Glomerular visceral epithelial cell (primary cell): ENCODE measurements around the gene FARP1.
A peak's percentile ranks its signal among the peaks of the same experiment; 100 is the strongest.
"Not testable (repeated sequence)": the region's sequence is repeated elsewhere in the genome, so short reads cannot be mapped to it uniquely, and the experiment has no call there.

Source experiments
- DNase-seq: peaks from one replicate; pipeline ENCODE4 v3.0.0-alpha.2; 2016; ENCODE audit errors: extremely low spot score

Gene FARP1

DNA sequence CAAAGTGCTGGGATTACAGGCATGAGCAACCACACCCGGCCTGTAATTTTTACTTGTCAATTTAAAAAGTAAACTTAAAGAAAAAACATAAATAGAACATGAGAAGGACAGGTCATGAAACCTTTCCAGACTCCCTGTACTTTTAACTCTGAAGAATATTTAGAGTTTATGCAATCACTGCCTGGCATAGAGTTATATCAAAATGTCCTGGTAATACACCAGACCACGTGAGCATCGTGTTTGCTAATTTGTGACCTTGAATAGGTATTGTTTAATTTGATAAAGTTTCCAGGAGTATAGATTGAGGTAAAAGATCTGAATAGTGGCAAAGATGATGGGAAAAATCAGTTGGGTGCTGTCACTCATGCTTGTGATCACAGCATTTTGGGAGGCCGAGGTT, 115.3 kb downstream of the FARP1 start:
- no peak for DNase-seq

DNA sequence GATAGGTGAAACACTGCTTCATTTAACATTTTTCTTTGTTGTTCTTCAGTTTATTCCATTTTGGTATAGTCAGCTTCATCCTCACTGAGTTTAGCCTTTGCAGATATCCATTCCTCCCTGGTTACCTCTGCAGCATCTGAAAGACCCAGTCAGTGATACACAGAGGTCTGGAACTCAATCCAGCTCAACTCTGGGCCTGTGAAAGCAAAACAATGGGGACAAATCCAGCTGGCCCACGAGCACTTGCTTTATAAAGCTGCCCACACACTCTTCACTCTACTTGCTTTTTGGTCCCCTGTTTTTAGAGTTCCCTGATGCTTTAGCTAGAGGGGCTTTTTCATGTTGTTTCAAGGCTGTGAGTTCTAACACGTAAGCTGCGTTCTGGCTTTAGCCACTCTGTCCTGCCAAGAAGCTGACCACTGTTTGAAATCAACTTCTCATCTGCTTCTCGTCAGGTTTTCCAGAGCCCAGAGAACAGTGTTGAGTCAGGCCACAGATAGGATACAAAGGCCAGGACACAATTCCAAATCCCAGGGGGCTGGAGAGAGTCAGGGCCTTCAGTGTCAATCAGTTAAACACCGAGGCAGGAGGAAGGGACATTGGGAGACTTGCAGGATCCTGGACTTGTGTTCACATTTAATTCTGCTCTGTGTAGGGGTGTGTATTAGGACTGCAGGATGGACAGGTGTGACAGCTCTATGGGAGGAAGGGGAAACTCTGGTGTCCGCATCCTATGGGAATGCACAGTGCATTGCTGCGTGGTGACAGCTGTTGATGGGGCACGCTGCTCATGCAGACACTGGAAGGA, 117.7 kb downstream of the FARP1 start:
- no peak for DNase-seq

DNA sequence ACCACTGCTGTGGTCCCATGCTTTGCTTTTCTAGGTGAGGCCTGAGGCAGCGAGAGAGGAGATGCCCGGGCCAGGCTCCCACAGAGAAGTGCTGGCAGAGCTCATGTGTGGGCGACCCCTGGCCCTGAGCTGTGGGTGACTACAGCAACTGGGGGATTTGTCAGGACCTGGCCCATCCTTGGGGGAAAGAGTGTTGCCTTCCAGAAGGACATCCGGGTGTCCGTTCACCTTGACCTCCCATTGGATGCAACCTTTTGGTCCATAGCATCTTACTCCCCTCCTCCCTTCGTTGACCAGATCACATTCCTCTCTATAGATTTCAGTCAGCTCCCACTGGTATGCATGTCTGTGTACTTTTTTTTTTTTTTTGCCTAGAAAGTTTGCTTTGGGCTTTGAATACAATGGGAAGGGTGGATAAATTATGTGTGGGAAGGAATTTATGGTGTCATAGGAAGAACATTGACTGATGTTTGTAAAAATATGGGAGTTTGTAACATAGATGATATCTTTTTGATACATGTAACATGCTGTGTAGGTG, 118.3 kb downstream of the FARP1 start:
- no peak for DNase-seq

DNA sequence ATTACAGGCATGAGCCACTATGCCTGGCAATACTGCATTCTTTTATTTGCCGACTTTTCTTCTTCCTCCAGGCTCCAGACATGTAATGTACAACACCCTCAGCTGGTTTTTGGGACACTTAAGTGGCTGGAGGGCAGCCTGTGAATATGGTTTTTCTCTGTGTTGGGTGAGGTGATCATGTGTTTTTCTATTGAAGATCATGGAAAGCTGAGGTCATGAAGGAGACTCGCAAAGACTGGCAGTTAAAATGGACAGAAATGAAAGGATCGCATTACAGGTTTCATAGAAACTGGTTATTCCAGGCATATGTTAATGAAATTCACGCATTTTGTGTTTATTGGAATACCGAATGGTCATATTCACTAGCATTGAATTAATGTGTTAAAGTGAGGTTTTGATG, 119.4 kb downstream of the FARP1 start:
- no peak for DNase-seq

DNA sequence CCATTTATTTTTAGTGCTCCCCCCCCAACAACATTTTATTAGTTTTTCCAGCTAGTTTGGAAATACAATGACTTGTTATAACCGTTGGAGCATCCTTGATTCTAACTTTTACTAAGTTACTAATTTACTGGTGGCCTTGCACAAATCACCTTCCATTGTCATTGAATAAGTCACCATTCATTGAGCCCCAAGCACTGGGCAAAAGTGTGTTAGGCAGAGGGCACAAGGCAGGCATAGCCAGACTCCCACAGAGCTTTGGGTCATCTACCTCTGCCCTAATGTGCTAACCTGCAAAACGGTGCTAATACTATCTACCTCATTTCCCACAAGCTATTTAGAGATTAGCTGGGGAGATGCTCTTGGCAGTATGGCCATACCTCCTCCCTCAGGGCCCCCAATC, 120.9 kb downstream of the FARP1 start:
- no peak for DNase-seq

DNA sequence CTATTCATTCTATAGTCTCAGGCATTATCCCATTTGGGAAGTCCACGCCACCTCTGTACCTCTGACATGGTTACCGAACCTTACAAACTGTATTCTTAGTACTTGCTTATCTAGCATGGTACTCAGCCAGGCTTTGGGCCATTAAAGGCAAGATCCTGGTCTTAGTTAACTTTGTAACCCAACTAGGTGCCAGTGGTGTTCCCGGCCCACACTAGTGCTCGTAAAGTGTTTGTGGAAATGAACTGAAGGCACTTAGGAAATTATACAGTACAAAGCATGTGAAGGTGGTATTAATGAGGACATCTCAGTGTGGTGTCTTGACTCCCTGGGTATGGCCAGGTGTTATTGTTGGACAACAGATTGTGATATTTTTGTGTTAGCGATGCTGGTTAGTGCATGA, 122.0 kb downstream of the FARP1 start:
- no peak for DNase-seq

DNA sequence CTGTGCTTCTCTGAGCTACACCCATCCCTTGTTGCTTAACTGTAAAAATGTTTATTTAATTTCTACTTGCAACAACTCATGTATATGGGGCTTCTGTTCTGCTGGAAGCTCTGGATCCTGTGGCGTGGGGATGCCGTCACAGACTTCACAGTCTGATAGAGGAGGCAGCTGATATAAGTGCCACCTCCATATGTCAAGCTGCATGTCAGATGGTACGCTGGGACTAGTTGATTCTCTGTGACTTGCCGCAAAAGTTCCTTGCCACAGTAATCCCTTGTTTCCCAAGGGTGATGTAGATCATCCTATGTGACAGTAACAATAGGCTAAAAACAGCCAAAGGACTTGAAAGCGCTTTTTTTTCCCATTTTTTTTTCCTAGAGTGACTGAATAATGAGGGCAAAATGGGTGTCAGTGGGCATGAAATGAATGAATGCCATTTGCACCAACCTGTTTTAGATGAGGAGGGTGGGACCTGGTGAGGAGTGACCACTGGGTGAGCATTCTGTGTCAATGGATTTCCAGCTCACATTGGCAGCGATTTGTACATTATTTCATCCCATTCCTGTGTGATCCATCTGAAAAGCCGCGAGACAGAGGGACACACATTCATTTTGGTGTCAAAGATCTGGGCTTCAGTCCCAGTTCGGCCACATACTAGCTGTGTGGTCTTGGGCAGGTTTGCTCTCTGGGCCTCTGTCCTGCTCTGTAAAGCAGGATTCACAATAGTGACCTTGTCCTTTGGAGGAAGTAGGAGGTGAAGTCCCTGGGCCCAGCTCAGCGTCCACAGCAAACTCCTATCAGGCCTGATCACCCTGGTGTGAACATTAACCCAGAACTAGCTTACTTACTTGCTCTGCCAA, 123.0 kb downstream of the FARP1 start:
- peak; percentile 81 for DNase-seq

DNA sequence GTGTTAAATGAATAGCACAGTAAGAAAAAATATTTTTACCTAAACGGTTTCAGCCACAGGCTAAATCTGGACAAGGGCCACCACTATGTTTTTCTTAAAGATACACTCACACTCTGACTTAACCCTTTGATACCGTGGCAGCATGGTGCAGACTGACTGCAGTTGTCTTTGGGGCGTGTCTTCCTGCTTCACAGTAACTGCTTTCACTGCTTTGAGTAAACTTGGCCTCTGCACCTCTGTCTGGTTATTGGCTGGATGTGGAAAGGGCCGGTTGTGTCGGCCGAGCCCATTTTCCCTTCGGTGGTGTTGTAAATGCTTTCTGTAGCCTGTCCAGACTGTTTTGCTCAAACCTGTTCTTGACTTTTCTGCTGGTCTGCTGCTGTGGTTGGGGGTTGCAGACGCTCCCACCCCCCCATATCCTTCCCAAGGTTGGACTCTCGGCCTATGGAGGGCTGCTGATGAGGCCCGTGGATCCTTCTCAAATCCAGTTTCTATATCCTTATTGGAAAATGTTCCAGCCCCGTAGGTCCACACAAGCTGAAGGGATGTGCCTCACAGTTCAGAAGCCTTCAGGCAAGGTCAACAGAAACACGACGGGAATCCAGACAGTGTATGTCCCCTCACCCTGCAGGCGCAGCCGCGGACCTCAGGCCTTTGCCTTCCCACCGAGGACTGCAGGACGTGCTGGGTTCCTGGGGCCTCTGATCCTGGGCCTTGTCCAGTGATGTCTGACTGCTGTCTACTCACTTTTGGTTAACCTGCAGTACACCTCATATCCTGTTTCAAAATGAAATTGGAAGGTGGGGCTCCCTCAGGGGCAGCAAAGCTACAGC, 124.4 kb downstream of the FARP1 start:
- DNase-seq: peak; percentile 59

DNA sequence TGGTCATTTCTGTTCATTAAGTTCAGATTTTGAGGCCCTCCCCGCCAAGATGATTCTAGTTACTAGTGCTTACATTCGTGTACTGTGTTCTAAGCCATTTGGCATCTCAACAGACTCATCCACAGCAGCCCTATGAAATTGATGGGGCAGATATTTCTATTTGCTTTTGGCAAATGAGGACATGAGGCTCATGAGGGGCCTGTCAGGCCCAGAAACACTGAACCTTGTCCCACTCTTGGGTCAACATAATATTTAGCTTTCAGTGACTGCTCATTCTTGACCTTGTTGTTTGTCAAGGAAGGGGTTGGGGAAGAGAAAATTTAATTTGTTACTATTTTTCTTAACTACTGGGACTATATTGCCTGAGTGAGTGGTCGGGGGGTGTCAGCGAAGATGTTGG, 126.5 kb downstream of the FARP1 start:
- no peak for DNase-seq

DNA sequence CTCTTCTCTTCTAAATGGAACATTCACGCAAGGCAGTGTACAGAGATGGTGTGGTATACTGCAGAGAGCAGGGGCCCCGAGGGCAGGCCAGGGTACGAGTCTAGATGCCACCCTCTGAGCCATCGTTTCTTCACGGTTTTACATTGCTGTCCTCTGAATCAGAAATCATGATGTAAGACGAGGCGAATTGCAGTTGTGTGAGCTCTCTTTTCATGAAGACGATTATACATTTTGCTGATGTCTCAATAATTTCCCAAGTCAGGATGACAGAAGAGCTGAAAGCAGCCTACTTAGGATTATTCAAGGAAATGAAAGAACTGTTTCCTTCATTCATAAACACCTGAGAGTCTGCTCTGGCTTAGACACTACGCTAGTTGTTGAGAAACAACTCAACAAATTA, 127.9 kb downstream of the FARP1 start:
- no peak for DNase-seq

DNA sequence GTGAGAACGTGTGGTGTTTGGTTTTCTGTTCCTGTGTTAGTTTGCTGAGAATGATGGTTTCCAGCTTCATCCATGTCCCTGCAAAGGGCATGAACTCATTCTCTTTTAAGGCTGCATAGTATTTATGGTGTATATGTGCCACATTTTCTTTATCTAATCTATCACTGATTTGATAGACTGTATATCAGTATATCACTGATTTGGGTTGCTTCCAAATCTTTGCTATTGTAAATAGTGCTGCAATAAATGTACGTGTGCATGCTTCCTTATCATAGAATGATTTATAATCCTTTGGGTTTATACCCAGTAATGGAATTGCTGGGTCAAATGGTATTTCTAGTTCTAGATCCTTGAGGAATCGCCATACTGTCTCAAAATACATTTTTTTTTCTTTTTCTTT, 128.8 kb downstream of the FARP1 start:
- not testable (repeated sequence) for DNase-seq

DNA sequence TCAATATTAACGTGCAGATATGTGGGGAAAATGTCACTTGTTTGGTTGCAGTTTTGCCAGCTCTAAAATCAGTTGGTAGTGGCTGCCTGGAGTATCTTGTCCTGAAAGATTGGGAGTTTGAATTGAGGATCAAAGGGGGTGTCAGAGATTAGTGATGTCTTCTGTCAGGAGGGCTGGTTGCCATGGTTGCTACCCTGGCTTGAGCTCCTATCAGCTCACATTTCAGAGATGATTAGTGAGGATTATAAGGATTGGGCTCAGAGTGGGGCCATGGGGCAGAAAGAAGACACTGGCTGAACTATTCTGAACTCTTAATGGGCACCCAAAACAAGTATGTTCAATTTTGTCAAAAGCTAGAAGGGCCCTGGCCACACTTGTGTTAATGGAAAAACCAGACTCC, 129.7 kb downstream of the FARP1 start:
- DNase-seq: no peak

DNA sequence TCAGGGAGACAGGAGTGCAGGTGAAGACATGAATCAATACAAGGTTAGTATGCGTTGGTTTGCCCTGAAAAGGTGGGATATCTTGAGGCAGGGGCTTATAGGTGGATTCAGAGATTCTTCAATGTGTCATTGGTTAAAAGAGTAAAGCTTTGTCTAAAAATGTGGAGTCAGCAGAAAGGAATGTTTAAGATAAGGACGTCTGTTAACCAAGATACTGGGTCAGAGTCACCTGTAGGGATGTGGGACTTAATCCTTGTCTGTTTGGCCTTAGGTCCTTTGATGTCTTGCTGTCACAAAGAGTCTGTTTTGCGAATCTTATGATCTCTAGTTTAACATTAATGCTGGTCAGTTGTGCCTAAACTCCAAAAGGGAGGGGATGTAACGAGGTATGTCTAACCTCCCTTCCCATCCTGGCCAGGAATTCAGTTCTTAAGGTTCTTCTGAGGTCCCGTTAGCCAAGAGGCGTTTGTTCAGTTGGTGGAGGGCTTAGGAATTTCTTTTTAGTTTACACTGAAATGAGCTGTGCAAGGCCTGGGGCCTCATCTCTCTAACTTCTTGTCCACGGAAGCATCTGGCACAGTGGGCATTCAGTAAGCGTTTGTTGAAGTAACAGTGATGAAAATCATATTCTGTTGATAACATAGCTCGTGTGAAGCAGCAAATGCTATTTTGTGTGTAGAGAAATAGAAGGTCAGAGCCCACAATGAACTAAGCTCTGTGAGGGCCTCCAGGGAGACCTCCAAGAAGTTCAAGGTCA, 130.4 kb downstream of the FARP1 start:
- no peak for DNase-seq

DNA sequence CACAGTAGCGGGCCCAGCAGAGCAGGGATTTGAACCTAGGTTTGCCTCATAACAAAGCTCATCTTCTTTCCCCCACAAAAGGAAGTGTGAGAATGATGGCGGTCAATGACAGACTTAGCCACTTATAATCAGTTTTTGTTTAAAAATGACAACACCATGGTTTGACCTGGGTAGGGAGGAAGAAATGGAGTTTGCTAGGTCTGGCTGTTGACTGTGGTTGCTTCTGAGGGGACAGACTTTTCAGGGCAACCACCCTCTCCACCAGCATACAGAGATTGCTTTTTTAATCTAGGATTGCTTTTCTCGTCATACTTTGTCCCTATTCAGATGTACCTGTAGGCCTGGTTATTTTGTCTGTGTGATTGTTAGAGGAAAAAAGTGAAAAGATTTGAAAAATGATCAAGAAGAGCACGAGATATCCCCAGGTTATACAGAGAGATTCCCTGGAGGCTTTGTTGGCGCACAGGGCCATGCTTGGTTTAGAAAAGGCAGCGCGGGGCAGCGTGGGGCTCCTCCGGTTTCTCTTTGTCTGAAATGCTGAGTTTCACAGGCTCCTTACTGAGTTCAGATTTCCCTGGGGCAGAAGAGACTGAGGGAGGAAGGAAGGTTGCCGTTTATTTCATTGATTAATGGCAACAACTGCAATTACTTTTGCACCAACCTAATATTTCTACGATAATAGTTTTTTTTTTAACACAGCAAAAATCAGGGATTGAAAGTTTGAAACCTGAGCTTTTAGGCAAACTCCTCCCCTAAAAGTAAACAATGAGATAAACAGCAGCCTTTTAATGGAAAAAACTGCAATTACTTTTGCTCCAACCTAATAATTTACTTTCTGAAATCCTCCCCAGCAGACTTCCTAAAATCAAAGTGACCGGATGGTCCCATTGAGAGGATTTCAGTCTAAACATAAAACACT, 131.2 kb downstream of the FARP1 start:
- no peak for DNase-seq

DNA sequence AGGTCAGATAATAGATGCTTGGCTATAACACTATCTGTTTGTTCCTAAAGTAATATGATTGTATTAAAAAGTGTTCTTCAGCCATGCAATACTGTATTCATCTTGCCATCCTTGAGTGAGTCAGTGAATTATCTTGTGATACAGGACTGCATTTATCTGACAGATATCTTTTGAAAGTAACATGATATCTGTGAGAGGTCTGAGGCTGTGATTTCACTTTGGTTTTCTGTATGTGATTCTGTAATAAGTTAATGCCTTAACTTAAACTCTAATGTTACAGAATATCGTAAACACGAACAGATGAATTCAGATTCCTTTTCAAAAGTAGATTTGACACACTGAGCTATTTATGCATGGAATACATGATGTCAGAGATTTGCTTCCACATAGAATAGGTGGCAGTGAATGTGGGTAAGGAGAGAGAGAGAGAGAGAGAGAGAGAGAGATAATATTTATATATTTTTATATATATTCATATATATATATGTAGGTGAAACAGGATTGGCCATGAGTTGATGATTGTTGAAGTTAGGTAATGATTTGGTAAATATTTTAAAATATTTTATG, 132.1 kb downstream of the FARP1 start:
- no peak for DNase-seq

DNA sequence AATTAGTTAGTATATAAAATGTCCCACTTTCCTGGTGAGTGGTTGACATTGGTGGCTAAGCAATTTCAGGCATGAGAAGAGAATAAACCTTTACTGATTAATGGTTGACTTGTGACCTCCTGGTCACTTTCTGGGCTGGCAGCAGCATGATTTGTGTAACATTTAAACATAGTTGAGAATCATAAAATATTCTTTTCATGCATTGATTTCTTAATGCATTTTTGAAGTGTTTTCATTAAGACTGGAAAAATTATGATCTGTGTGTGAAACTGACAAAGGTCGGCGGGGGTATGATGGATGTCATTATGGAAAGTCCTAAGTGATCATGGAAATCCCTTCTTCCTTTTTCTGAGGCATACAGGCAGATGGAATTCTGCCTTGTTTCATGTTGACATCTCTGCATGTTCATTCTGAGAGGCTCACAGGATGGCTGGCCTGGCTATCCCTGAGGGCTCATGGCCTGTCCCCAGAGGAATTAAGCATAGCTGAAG, 132.8 kb downstream of the FARP1 start:
- DNase-seq: no peak

DNA sequence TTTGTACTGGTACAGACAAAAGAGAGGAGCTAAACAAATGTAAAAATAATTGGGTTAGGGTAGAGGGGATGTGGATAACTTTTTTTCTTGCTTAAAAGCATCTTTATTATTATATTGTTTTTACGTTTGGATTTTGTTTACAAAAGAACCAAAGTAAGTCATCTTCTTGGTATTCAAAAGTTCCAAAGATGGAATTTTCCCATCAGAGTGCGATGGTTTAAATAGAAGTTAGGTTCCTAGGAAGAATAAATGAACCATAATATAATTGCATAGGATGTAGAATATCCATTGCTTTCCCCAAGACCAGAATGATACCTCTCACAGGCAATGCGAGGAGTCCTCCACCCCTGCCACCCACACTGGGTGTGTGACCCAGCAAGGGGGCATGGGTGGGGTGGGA, 133.6 kb downstream of the FARP1 start:
- DNase-seq: no peak

DNA sequence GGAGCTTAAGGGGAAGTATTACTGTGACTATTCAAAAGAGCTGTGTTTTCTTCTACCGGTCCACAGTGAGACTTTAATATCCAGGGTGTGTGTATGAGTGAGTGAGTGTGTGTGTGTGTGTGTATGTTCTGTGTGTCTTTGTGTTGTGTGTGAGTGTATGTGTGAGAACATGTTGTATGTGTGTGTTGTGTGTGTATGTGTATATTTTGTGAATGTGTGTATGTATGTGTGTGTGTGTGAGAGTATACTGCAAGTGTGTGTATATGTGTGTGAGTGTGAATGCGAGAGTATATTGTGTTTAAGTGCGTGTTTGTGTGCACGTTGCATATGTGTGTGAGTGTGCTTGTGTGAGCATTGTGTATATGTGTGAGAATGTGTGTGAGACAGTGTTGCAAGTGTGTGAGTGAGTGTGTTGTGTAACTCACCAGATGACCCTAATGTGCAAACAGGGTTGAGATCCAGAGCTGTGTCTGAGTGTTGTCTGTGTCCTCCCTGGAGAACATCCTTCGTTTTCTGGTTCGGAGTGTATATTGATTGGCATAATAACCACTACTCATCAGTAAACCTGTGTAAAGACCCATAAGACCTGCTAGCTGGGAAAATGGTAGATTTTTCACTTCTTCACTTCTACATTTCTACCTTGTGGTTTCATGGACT, 135.3 kb downstream of the FARP1 start:
- DNase-seq: no peak
